Kidney epithelial cell (primary cell): ENCODE results near the gene OAT. TPM values are rescaled to one million over a fixed set of nuclear protein-coding genes. Genes with fewer than 3 reads are reported as not detected.

Source experiments
- DNase-seq: peaks from one replicate; pipeline ENCODE4 v3.0.0-alpha.2; 2010; ENCODE audit warnings: low read depth
- H3K27me3 ChIP-seq: 2 replicates; pipeline ENCODE4 v1.6.0; 2011; ENCODE audit warnings: low read length; ENCODE audit not compliant: control insufficient read depth, insufficient read depth
- H3K36me3 ChIP-seq: 2 replicates; pipeline ENCODE4 v1.5.1; 2011; ENCODE audit warnings: low read length; ENCODE audit not compliant: control insufficient read depth, insufficient read depth
- H3K4me3 ChIP-seq: 2 replicates; pipeline ENCODE4 v1.5.1; 2011; ENCODE audit warnings: low read depth, mild to moderate bottlenecking, control low read depth, low read length
- total RNA-seq: library from RNA; depleted of rRNA; stranded (reverse); fragments of >200 nt; gene quantifications from 2 replicates; pipeline ENCODE4 v1.2.3, GENCODE V29; 2015
- TF ChIP-seq, protein P1 (sequence below): IDR thresholded peaks from 2 replicates; pipeline ENCODE4 v1.5.1; 2011; ENCODE audit warnings: mild to moderate bottlenecking, moderate library complexity, low read length, control low read depth, inconsistent platforms; ENCODE audit not compliant: insufficient read depth, poor library complexity, severe bottlenecking

The OAT gene
- total RNA-seq, 1 donor from 2014 or later: 64.8 TPM

DNA sequence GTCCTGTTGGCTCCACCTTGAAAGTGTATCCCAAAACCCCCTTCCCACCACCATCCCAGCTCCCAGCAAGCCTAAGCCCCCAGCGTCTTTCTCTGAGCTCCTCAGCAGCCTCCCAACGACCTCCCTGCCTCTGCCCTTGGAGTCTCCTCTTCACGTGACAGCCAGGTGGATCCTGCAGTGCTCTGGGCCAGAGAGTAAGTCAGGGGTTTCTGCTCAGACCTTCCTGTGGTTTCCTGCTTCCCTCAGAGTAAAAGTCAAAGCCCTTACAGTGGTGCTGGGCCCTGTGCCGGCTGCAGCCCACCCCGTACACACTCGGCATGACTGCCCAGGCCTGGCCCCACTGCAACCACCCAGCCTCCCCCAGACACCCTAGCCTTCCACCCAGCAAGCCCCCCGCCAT, 51.9 kb downstream of the OAT start:
- peaks cover 8% of the 10 kb centered on the region for H3K27me3 ChIP-seq
- TF ChIP-seq, protein P1, sequence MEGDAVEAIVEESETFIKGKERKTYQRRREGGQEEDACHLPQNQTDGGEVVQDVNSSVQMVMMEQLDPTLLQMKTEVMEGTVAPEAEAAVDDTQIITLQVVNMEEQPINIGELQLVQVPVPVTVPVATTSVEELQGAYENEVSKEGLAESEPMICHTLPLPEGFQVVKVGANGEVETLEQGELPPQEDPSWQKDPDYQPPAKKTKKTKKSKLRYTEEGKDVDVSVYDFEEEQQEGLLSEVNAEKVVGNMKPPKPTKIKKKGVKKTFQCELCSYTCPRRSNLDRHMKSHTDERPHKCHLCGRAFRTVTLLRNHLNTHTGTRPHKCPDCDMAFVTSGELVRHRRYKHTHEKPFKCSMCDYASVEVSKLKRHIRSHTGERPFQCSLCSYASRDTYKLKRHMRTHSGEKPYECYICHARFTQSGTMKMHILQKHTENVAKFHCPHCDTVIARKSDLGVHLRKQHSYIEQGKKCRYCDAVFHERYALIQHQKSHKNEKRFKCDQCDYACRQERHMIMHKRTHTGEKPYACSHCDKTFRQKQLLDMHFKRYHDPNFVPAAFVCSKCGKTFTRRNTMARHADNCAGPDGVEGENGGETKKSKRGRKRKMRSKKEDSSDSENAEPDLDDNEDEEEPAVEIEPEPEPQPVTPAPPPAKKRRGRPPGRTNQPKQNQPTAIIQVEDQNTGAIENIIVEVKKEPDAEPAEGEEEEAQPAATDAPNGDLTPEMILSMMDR: no peak
- H3K36me3 ChIP-seq: no peaks in the 10 kb centered on the region
- DNase-seq: no peak
- no peak overlapping the region for H3K4me3 ChIP-seq

DNA sequence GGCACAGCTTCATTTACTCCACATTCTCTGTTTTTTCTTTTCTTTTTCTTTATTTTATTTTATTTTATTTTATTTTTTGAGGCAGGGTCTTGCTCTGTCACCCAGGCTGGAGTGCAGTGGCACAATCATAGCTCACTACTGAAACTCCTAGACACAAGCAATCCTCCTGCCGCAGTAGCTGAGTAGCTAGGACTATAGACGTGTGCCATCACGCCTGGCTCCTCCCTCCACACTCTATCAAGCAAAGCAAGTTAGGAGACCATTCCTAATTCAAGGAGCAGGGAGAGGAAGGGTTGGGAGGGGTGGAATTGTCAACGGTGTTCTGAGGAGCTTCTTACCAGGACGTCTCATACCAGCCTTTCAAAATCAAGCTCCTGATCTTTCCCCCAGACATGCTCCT, 52.4 kb downstream of the OAT start:
- TF ChIP-seq, protein P1: no peak
- no peaks in the 10 kb centered on the region for H3K36me3 ChIP-seq
- no peak for DNase-seq
- H3K27me3 ChIP-seq: peaks cover 8% of the 10 kb centered on the region
- no peak overlapping the region for H3K4me3 ChIP-seq

DNA sequence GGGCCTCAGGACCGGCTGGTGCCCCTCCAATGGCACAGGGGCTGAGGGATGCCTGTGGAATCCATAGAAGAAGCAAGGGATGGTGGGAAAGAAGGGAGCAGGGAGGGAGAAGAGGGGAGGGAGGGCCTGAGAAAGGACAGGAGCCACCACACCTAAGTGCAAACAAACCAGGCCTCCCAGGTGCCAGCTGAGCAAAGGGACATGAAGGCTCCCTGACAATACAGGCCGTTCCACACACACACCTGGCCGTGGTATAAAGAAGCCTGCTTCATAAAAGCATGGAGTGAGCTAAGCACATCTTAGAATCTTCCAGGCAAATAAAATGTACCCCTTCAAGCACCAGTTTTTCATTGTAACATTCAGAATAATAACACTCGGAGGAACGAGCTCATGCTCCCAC, 54.0 kb downstream of the OAT start:
- H3K4me3 ChIP-seq: no peak overlapping the region
- TF ChIP-seq, protein P1: no peak
- no peak for DNase-seq

DNA sequence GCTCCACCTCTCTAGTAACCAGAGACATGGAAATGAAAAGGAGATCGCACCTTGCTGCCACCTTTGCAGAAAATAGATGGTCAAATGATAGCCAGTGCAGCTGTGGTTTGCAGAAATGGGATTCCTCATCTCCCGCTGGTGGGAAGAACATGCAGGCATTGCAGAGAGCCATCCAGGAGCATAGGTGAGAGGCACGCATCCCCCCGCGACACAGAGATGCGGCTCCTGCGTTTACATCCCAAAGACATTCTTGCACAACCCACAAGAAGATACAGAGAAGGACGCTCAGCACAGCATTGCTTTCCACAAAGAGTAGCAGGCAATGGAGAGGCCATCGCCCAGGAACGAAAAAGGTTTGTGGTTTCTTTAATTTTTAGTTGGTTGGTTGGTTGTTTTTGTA, 56.2 kb downstream of the OAT start:
- TF ChIP-seq, protein P1: no peak
- no peaks in the 10 kb centered on the region for H3K36me3 ChIP-seq
- no peak for DNase-seq
- H3K27me3 ChIP-seq: peaks cover 6% of the 10 kb centered on the region
- H3K4me3 ChIP-seq: no peak overlapping the region

More for the DNA sequence above, 54.0 kb downstream of the OAT start:
- Histone ChIP-seq H3K27me3 (peaks cover 8% of the 10 kb centered on the region), H3K36me3 (no peaks in the 10 kb centered on the region)

DNA sequence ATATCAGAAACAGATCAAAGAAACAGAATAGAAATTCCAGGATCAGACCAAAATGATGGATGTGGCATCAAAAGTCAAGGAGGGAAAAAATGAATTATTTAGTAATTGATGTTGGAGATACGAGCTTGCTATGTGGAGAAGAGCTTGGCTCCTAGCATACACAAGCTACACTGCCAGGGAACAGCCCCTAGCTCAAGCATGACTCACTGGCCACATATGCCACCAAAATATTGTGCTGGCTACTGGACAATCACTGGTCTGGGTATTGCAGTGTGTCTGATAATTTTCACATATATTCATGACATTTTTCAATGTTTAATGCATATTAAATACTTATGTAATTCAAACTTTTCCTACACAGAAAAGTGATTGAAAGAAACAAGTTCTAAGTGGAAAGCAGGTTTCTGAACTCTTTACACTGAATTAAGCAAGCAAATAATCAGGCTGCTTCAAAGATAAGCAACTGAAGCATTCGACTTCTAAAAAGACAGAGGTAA, 59.3 kb downstream of the OAT start:
- TF ChIP-seq, protein P1: no peak
- no peak overlapping the region for H3K4me3 ChIP-seq
- DNase-seq: no peak

DNA sequence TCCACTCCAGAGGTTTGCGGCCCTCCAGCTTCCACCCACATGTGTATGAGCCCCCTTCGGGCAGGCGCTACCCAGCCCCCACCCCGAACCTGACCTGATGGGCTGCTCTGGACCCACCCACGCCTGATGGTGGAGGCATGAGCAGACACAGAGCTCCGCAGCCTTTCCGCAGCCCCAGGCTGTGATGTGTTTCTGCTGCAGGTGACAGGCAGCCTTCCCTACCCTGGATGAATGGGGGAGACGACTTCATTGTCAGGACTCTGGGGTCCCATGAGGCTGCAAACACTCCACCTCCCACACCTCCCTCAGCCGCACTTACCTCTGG, 61.2 kb downstream of the OAT start:
- Histone ChIP-seq H3K27me3 (peaks cover 9% of the 10 kb centered on the region), H3K4me3 (no peak overlapping the region), H3K36me3 (no peaks in the 10 kb centered on the region)
- no peak for DNase-seq
- TF ChIP-seq, protein P1: no peak

More for the DNA sequence above, 59.3 kb downstream of the OAT start:
- Histone ChIP-seq H3K27me3 (peaks cover 7% of the 10 kb centered on the region), H3K36me3 (no peaks in the 10 kb centered on the region)
